ENCODE results near the gene SCGN. TPM values are rescaled to one million over a fixed set of nuclear protein-coding genes. Genes with fewer than 3 reads are reported as not detected.
A peak's percentile ranks its signal among the peaks of the same experiment; 100 is the strongest.

Gene SCGN
- total and polyA plus RNA-seq, 2 of the 13 experiments (the other 11 are each of a cell fraction or from before 2014, with no cell fraction given): 2.9 to 29.0 TPM

- TF ChIP-seq CBX2 (IDR thresholded peaks at IDR 0.05; ENCODE audit: low read depth, low read length) (no peak), CBX2 (CRISPR knock-in tag; IDR thresholded peaks at IDR 0.05; ENCODE audit: low read depth) (0 out of 2 replicates have a peak, but pooled peaks have one; percentile 25), SIN3B (IDR thresholded peaks at IDR 0.05; ENCODE audit: low read length) (no peak), ZNF317 (CRISPR knock-in tag; IDR thresholded peaks at IDR 0.05) (peak; percentile 74), POLR2A (IDR thresholded peaks at IDR 0.05; ENCODE audit: insufficient read depth in 1 of 2, low read depth in 2 of 2, low read length in 2 of 2) (no peak), CSRNP2 (CRISPR knock-in tag; conservative IDR thresholded peaks at IDR 0.05; ENCODE audit: low read depth) (no peak), HDAC6 (IDR thresholded peaks at IDR 0.05; ENCODE audit: low read depth, low read length) (no peak), TRIM24 (CRISPR knock-in tag; IDR thresholded peaks at IDR 0.05) (no peak), JUNB (CRISPR knock-in tag; IDR thresholded peaks at IDR 0.05; ENCODE audit: borderline replicate concordance) (no peak), GTF3A (CRISPR knock-in tag; conservative IDR thresholded peaks at IDR 0.05) (no peak), MNT (IDR thresholded peaks at IDR 0.05) (no peak), ZNF780A (CRISPR knock-in tag; IDR thresholded peaks at IDR 0.05) (no peak), SOX6 (IDR thresholded peaks at IDR 0.05) (no peak), SOX6 (CRISPR knock-in tag; IDR thresholded peaks at IDR 0.05) (peak; percentile 80), ZNF691 (CRISPR knock-in tag; IDR thresholded peaks at IDR 0.05; ENCODE audit: borderline replicate concordance, low read depth) (no peak), HNRNPK (IDR thresholded peaks at IDR 0.05; ENCODE audit: low read depth, low read length, poor library complexity, severe bottlenecking) (no peak), ZNF350 (CRISPR knock-in tag; IDR thresholded peaks at IDR 0.05; ENCODE audit: borderline replicate concordance, low read depth) (no peak), SMARCE1 (IDR thresholded peaks at IDR 0.05; ENCODE audit: borderline replicate concordance) (no peak), ZNF549 (CRISPR knock-in tag; IDR thresholded peaks at IDR 0.05) (no peak), TEAD2 (CRISPR knock-in tag; IDR thresholded peaks at IDR 0.05) (no peak), ZNF354B (CRISPR knock-in tag; IDR thresholded peaks at IDR 0.05) (0 out of 2 replicates have a peak, but pooled peaks have one; percentile 74), MAFF (IDR thresholded peaks at IDR 0.05; ENCODE audit: low read depth, low read length) (no peak), PAF1 (CRISPR knock-in tag; IDR thresholded peaks at IDR 0.05) (no peak), NKX3-1 (CRISPR knock-in tag; IDR thresholded peaks at IDR 0.05) (no peak), RFXAP (CRISPR knock-in tag; IDR thresholded peaks at IDR 0.05; ENCODE audit: borderline replicate concordance) (no peak), DNMT1 (CRISPR knock-in tag; IDR thresholded peaks at IDR 0.05) (no peak), ZNF850 (CRISPR knock-in tag; conservative IDR thresholded peaks at IDR 0.05) (no peak), SALL1 (CRISPR knock-in tag; IDR thresholded peaks at IDR 0.05) (peak; percentile 81), HHEX (CRISPR knock-in tag; IDR thresholded peaks at IDR 0.05) (no peak), CHD4 (IDR thresholded peaks at IDR 0.05; ENCODE audit: borderline replicate concordance, low read length) (no peak), NPAS2 (CRISPR knock-in tag; IDR thresholded peaks at IDR 0.05; ENCODE audit: borderline replicate concordance) (no peak)
Observed at GRCh38 chr6:25640446-25640845, 11.6 kb upstream of the SCGN start (continued).
